K562 (cell line): ENCODE measurements around the gene PNCK. TPM values are rescaled to one million over a fixed set of nuclear protein-coding genes. Genes with fewer than 3 reads are reported as not detected.

Source experiments
- ATAC-seq: fragments of 200-7000 bp; cut with Tn5 transposase; 3 replicates; pipeline ENCODE4 v1.9.1; 2020; ENCODE audit warnings: moderate library complexity
- BruUV-seq: library from RNA; stranded (reverse); fragments of 400-500 nt; replicated peaks from 2 replicates; lab custom pipeline; 2021; lab: Mats Ljungman, UMichigan
- CTCF ChIA-PET: fragments of 300-600 bp; formaldehyde crosslinking; extraction: SDS; loops from one replicate; lab custom pipeline; 2021; ENCODE audit warnings: low intra/inter-chr PET ratio; lab: Yijun Ruan, JAX
- POLR2A ChIA-PET: fragments of 300-600, 350-650 bp; sonication (Branson Sonifier 250); formaldehyde crosslinking; extraction: SDS; loops from one replicate; lab custom pipeline; 2021; ENCODE audit warnings: antibody characterized with exemption, inconsistent platforms; lab: Yijun Ruan, JAX
- DNase-seq, 4 experiments: peaks; one replicate each; pipeline versions ENCODE4 v3.0.0 to v3.0.0-alpha.2; 2011 to 2018; ENCODE audit warnings: low spot score in 3 of 4, mixed read lengths in 3 of 4; ENCODE audit errors: extremely low read depth in 1 of 4
- FAIRE-seq: peaks from 2 replicates; lab custom pipeline; 2011; peaks lifted over from hg19 to GRCh38; lab: Jason Lieb, UNC
- H2AFZ ChIP-seq: 2 replicates; pipeline ENCODE4 v1.6.0; 2011; ENCODE audit warnings: low read depth, low read length, control low read depth, inconsistent platforms
- H3K27ac ChIP-seq: fragments of 200-600 bp; 3 replicates; pipeline ENCODE4 v1.8.0; 2011; ENCODE audit warnings: low read depth, mild to moderate bottlenecking, control low read depth, inconsistent platforms, low read length, moderate library complexity, mixed read lengths; ENCODE audit errors: extremely low read depth
- H3K27me3 ChIP-seq, 2 experiments: fragments of 300-600 bp in 1 of 2; 2 replicates in 1 of 2; 3 replicates in 1 of 2; pipeline versions ENCODE4 v1.6.0 to v1.8.0; 2011; ENCODE audit warnings: inconsistent platforms in 2 of 2, low read length in 2 of 2, mild to moderate bottlenecking in 1 of 2, mixed read lengths in 1 of 2, moderate library complexity in 1 of 2; ENCODE audit not compliant: control insufficient read depth in 2 of 2, insufficient read depth in 2 of 2
- H3K36me3 ChIP-seq: fragments of 300-600 bp; 3 replicates; pipeline ENCODE4 v1.8.0; 2011; ENCODE audit warnings: mild to moderate bottlenecking, low read length, inconsistent platforms; ENCODE audit not compliant: control insufficient read depth, insufficient read depth
- H3K4me1 ChIP-seq, 2 experiments: fragments of 200-600 bp in 1 of 2; replicated peaks in 1 of 2; 2 replicates in 1 of 2; 3 replicates in 1 of 2; pipeline versions ENCODE4 v1.5.1 to v1.8.0; 2011; ENCODE audit warnings: inconsistent platforms in 2 of 2, low read length in 2 of 2, mild to moderate bottlenecking in 1 of 2, mixed read lengths in 1 of 2, moderate library complexity in 1 of 2; ENCODE audit not compliant: control insufficient read depth in 2 of 2, insufficient read depth in 2 of 2
- H3K4me2 ChIP-seq: 2 replicates; pipeline ENCODE4 v1.6.1; 2011; ENCODE audit warnings: low read length, control low read depth, inconsistent platforms, mixed read lengths; ENCODE audit not compliant: insufficient read depth
- H3K4me3 ChIP-seq: fragments of 200-600 bp; sonication (generic), shearing (Covaris generic); 2 replicates; pipeline ENCODE4 v1.5.1; 2016; ENCODE audit warnings: control low read depth, inconsistent platforms
- H3K79me2 ChIP-seq: fragments of 200-600 bp; 3 replicates; pipeline ENCODE4 v1.8.0; 2011; ENCODE audit warnings: low read length, inconsistent platforms; ENCODE audit not compliant: control insufficient read depth, insufficient read depth
- H3K9ac ChIP-seq, 2 experiments: 2 replicates each; pipeline versions ENCODE4 v1.6.0 to v1.6.1; 2011; ENCODE audit warnings: low read depth in 2 of 2, low read length in 2 of 2, control low read depth in 1 of 2, inconsistent platforms in 1 of 2, mild to moderate bottlenecking in 1 of 2, mixed read lengths in 1 of 2; ENCODE audit not compliant: insufficient read depth in 1 of 2
- H3K9me1 ChIP-seq: one replicate; pipeline ENCODE4 v1.6.0; 2011; ENCODE audit warnings: inconsistent platforms, mild to moderate bottlenecking, low read length, moderate library complexity; ENCODE audit not compliant: control insufficient read depth, insufficient read depth
- H3K9me3 ChIP-seq: replicated peaks from 2 replicates; pipeline ENCODE4 v1.5.1; 2011; ENCODE audit warnings: low read depth, low read length, inconsistent platforms; ENCODE audit not compliant: control insufficient read depth, insufficient read depth
- H4K20me1 ChIP-seq: replicated peaks from 2 replicates; pipeline ENCODE4 v1.6.1; 2011; ENCODE audit warnings: low read length, inconsistent platforms, mixed read lengths; ENCODE audit not compliant: control insufficient read depth, insufficient read depth
- BDP1 ChIP-seq: IDR thresholded peaks from 3 replicates; pipeline ENCODE4 v1.6.1; 2011; ENCODE audit not compliant: insufficient read length, insufficient read depth
- FUS ChIP-seq: fragments of 200-400 bp; formaldehyde crosslinking; optimal IDR thresholded peaks from 2 replicates; pipeline ENCODE3; 2017; ENCODE audit warnings: low read depth, low read length
- L3MBTL2 ChIP-seq: fragments of 450-650 bp; IDR thresholded peaks from 2 replicates; pipeline ENCODE4 v1.6.1; 2016; ENCODE audit warnings: mild to moderate bottlenecking, moderate library complexity
- NONO ChIP-seq, 2 experiments: fragments of 200-400 bp in 1 of 2; fragments of 450-650 bp in 1 of 2; formaldehyde crosslinking in 1 of 2; IDR thresholded peaks; 2 replicates each; pipeline ENCODE4 v1.6.1; 2017; ENCODE audit warnings: low read depth in 2 of 2, mild to moderate bottlenecking in 2 of 2, moderate library complexity in 2 of 2, low read length in 1 of 2
- NR0B1 ChIP-seq: fragments of 450-650 bp; IDR thresholded peaks from one replicate; pipeline ENCODE4 v1.6.1; 2018; ENCODE audit warnings: mild to moderate bottlenecking, moderate library complexity; ENCODE audit not compliant: partially characterized antibody
- POLR2A ChIP-seq: fragments of 450-650 bp; conservative IDR thresholded peaks from 2 replicates; pipeline ENCODE4 v1.6.1; 2016
- RCOR1 ChIP-seq, 2 experiments: IDR thresholded peaks; 2 replicates each; pipeline ENCODE4 v1.6.1; 2012; ENCODE audit warnings: low read depth in 2 of 2, low read length in 2 of 2, borderline replicate concordance in 1 of 2, improper control_type of control experiment in 1 of 2
- SAFB ChIP-seq: fragments of 200-400 bp; formaldehyde crosslinking; IDR thresholded peaks from 2 replicates; pipeline ENCODE4 v1.6.1; 2017; ENCODE audit warnings: low read depth, low read length, borderline replicate concordance
- SP1 ChIP-seq: sonication (generic); formaldehyde crosslinking; IDR thresholded peaks from 2 replicates; pipeline ENCODE4 v1.8.1; 2022; ENCODE audit warnings: mild to moderate bottlenecking, missing genetic modification reagents
- TAF1 ChIP-seq: IDR thresholded peaks from 2 replicates; pipeline ENCODE4 v1.6.1; 2011; ENCODE audit warnings: mild to moderate bottlenecking, low read length, moderate library complexity; ENCODE audit not compliant: insufficient read depth, control insufficient read depth, severe bottlenecking; ENCODE audit errors: extremely low read depth
- ZSCAN32 ChIP-seq: fragments of 450-650 bp; formaldehyde crosslinking; IDR thresholded peaks from 2 replicates; pipeline ENCODE4 v1.4.0; 2020; ENCODE audit warnings: mild to moderate bottlenecking, moderate library complexity
- WGBS: fragments of 100-300 bp; shearing (Covaris generic); methylation state at CpG from one replicate; pipeline ENCODE4 v1.1.6; 2016; ENCODE audit warnings: low coverage, mixed read lengths; ENCODE audit not compliant: insufficient coverage; ENCODE audit errors: missing lambda C conversion rate; 5-methylcytosine and 5-hydroxymethylcytosine counted together
- in situ Hi-C: fragments of 300-500 bp; cut with MboI; formaldehyde crosslinking; loops from 4 replicates; pipeline ENCODE4 v1.15.0; 2018; ENCODE audit warnings: inconsistent platforms, mixed read lengths
- intact Hi-C: fragments of 100-400 bp; cut with micrococcal nuclease; formaldehyde crosslinking; loops from 2 replicates; pipeline ENCODE4 v1.14.2; 2022
- polyA plus RNA-seq, 8 experiments: library from polyadenylated mRNA; depleted of rRNA in 4 of 8; stranded (reverse) in 5 of 8; unstranded in 3 of 8; fragments of >200 nt; fragmentation: Nextera tagmentation in 2 of 8; fragmentation: Illumina TruSeq in 1 of 8; extraction: Ambion mirVana in 2 of 8; extraction: Trizol in 1 of 8; gene quantifications; 2 replicates each; pipeline versions ENCODE4 v1.2.1 to v1.2.3, GENCODE V29; 2011 to 2014; ENCODE audit warnings: inconsistent platforms in 1 of 8, missing spikeins in 1 of 8
- total RNA-seq, 7 experiments: library from RNA; depleted of rRNA in 6 of 7; stranded (reverse); fragments of >200 nt in 6 of 7; fragmentation: Illumina TruSeq in 2 of 7; extraction: Trizol in 2 of 7; gene quantifications; 2 replicates each; pipeline versions ENCODE4 v1.2.1 to v1.2.3, GENCODE V29; 2011 to 2021; ENCODE audit warnings: low replicate concordance in 1 of 7

PNCK gene
- total and polyA plus RNA-seq, 9 of the 15 experiments (the other 6 are each of a cell fraction or from before 2014, with no cell fraction given) = 0.13 to 7.5 (median 1.2) TPM; not detected in 1

GRCh38 chrX:153633607-153634180 is 39.9 kb downstream of the PNCK start:
- 6% methylated on average over 13 of the region's 15 CpGs for WGBS
- no peak for FAIRE-seq

More at GRCh38 chrX:153633607-153634180, 39.9 kb downstream of the PNCK start:
- H3K4me2 ChIP-seq = no peak overlapping the region
- no peak for DNase-seq
- ATAC-seq = no peak
- no peak overlapping the region for H2AFZ ChIP-seq
- H4K20me1 ChIP-seq = no peaks in the 10 kb centered on the region
- no peaks in the 10 kb centered on the region for H3K79me2 ChIP-seq
- CTCF ChIA-PET = no interaction called here
- H3K9me3 ChIP-seq = no peaks in the 10 kb centered on the region
- H3K9ac ChIP-seq = no peak overlapping the region
- H3K27me3 ChIP-seq = peaks cover 11 to 82% of the 10 kb centered on the region in 2 experiments; a peak in 4 of 5 replicates
- H3K27ac ChIP-seq = no peak overlapping the region
- TF ChIP-seq RCOR1 (IDR thresholded peaks at IDR 0.05; ENCODE audit: borderline replicate concordance in 1 of 2, low read depth in 2 of 2, low read length in 2 of 2) (no peak), SAFB (no peak), SP1 (CRISPR knock-in tag) (no peak), L3MBTL2 (no peak), BDP1 (no peak), POLR2A (no peak), TAF1 (no peak), FUS (no peak), ZSCAN32 (no peak), NR0B1 (no peak), NONO (IDR thresholded peaks at IDR 0.05; ENCODE audit: low read depth in 2 of 2, low read length in 1 of 2) (no peak)
- no peak overlapping the region for H3K4me3 ChIP-seq
- H3K36me3 ChIP-seq = no peaks in the 10 kb centered on the region
- peaks cover 0 to 18% of the 10 kb centered on the region in 2 experiments; a peak in 1 of 5 replicates for H3K4me1 ChIP-seq
- no peaks in the 10 kb centered on the region for H3K9me1 ChIP-seq
- intact Hi-C loops = no loop called here
- in situ Hi-C loops = no loop called here
- POLR2A ChIA-PET = no interaction called here
- no TSS peak for BruUV-seq
